HEK293 (cell line): ENCODE measurements around the gene SULF2.

Experiments used
- CTCF ChIA-PET: fragments of 350-600 bp; formaldehyde crosslinking; extraction: SDS; loops from one replicate; lab custom pipeline; 2021; ENCODE audit warnings: antibody characterized with exemption; lab: Yijun Ruan, JAX
- POLR2A ChIA-PET: fragments of 300-600 bp; formaldehyde crosslinking; extraction: SDS; loops from one replicate; lab custom pipeline; 2020; ENCODE audit warnings: antibody characterized with exemption, inconsistent platforms; lab: Yijun Ruan, JAX
- H3K27ac ChIP-seq: fragments of 200-500 bp; sonication (Bioruptor generic); 2 replicates; pipeline ENCODE4 v1.5.1; 2014; ENCODE audit warnings: low read depth, low read length, control low read depth, inconsistent platforms; ENCODE audit errors: extremely low read depth
- H3K36me3 ChIP-seq, 2 experiments: fragments of 200-500 bp in 1 of 2; sonication (Bioruptor generic) in 1 of 2; 1 replicate in 1 of 2; 2 replicates in 1 of 2; pipeline ENCODE4 v1.5.1; 2014 to 2017; ENCODE audit warnings: inconsistent platforms in 2 of 2, low read length in 2 of 2; ENCODE audit not compliant: control insufficient read depth in 2 of 2, insufficient read depth in 1 of 2
- H3K4me1 ChIP-seq: fragments of 200-500 bp; sonication (Bioruptor generic); 2 replicates; pipeline ENCODE4 v1.5.1; 2014; ENCODE audit warnings: mild to moderate bottlenecking, low read length, inconsistent platforms; ENCODE audit not compliant: control insufficient read depth, insufficient read depth
- H3K4me3 ChIP-seq: 2 replicates; pipeline ENCODE4 v1.5.1; 2011; ENCODE audit warnings: low read depth, mild to moderate bottlenecking, control low read depth, low read length, moderate library complexity
- H3K9me3 ChIP-seq: fragments of 200-500 bp; sonication (Bioruptor generic); 2 replicates; pipeline ENCODE4 v1.5.1; 2014; ENCODE audit warnings: low read depth, low read length, inconsistent platforms; ENCODE audit not compliant: control insufficient read depth, insufficient read depth
- IKZF3 ChIP-seq: fragments of 450-650 bp; IDR thresholded peaks from 2 replicates; pipeline ENCODE4 v1.5.0; 2018; ENCODE audit warnings: missing biosample characterization, mild to moderate bottlenecking, missing genetic modification characterization, moderate library complexity
- INSM2 ChIP-seq: fragments of 450-650 bp; formaldehyde crosslinking; IDR thresholded peaks from 2 replicates; pipeline ENCODE4 v1.5.1; 2016; ENCODE audit warnings: missing biosample characterization, missing genetic modification characterization
- WT1 ChIP-seq: fragments of 450-650 bp; formaldehyde crosslinking; IDR thresholded peaks from 2 replicates; pipeline ENCODE4 v1.5.1; 2016; ENCODE audit warnings: missing biosample characterization, missing genetic modification characterization
- ZBTB44 ChIP-seq: fragments of 450-650 bp; IDR thresholded peaks from 2 replicates; pipeline ENCODE4 v1.5.1; 2018; ENCODE audit warnings: missing biosample characterization, mild to moderate bottlenecking, missing genetic modification characterization
- ZFP3 ChIP-seq: fragments of 450-650 bp; formaldehyde crosslinking; IDR thresholded peaks from 2 replicates; pipeline ENCODE4 v1.5.1; 2016; ENCODE audit warnings: low read depth, missing biosample characterization, missing genetic modification characterization
- ZNF138 ChIP-seq: fragments of 450-650 bp; formaldehyde crosslinking; IDR thresholded peaks from 2 replicates; pipeline ENCODE4 v1.5.1; 2016; ENCODE audit warnings: missing biosample characterization, missing genetic modification characterization, borderline replicate concordance
- ZNF140 ChIP-seq: fragments of 450-650 bp; formaldehyde crosslinking; IDR thresholded peaks from 2 replicates; pipeline ENCODE4 v1.5.1; 2016; ENCODE audit warnings: missing biosample characterization, missing genetic modification characterization
- ZNF155 ChIP-seq: fragments of 450-650 bp; formaldehyde crosslinking; IDR thresholded peaks from 2 replicates; pipeline ENCODE4 v1.5.1; 2016; ENCODE audit warnings: missing biosample characterization, missing genetic modification characterization
- ZNF335 ChIP-seq: fragments of 450-650 bp; formaldehyde crosslinking; conservative IDR thresholded peaks from 2 replicates; pipeline ENCODE4 v1.5.1; 2016; ENCODE audit warnings: missing biosample characterization, missing genetic modification characterization
- ZNF362 ChIP-seq: fragments of 450-650 bp; formaldehyde crosslinking; IDR thresholded peaks from 2 replicates; pipeline ENCODE4 v1.5.1; 2016; ENCODE audit warnings: missing biosample characterization, missing genetic modification characterization
- ZNF639 ChIP-seq: fragments of 450-650 bp; formaldehyde crosslinking; IDR thresholded peaks from 2 replicates; pipeline ENCODE4 v1.5.1; 2016; ENCODE audit warnings: missing biosample characterization, missing genetic modification characterization
- ZNF654 ChIP-seq: fragments of 450-650 bp; formaldehyde crosslinking; IDR thresholded peaks from 2 replicates; pipeline ENCODE4 v1.5.1; 2016; ENCODE audit warnings: low read depth, missing biosample characterization, missing genetic modification characterization
- ZNF707 ChIP-seq: fragments of 450-650 bp; formaldehyde crosslinking; IDR thresholded peaks from 2 replicates; pipeline ENCODE4 v1.5.1; 2016; ENCODE audit warnings: missing biosample characterization, missing genetic modification characterization
- TF ChIP-seq, protein P1 (sequence below): fragments of 450-650 bp; formaldehyde crosslinking; IDR thresholded peaks from 2 replicates; pipeline ENCODE4 v1.5.1; 2017; ENCODE audit warnings: missing biosample characterization, missing genetic modification characterization
- TF ChIP-seq, protein P2 (sequence below): fragments of 450-650 bp; formaldehyde crosslinking; IDR thresholded peaks from 2 replicates; pipeline ENCODE4 v1.5.1; 2016; ENCODE audit warnings: missing biosample characterization, missing genetic modification characterization

SULF2 gene

GRCh38 chr20:47622118-47622665 is 163.1 kb downstream of the SULF2 start:
- H3K36me3 ChIP-seq, result peaks cover 0 to 15% of the 10 kb centered on the region in 2 experiments; a peak in 1 of 3 replicates
- ChIA-PET POLR2A (no interaction called here), CTCF (interaction anchor here (0.7 to 3.0 kb wide), 8 partner anchors 12 to 869 kb away, joined by 3 to 19 read pairs (median 6); no protein-coding TSS in a partner anchor)
- TF ChIP-seq ZNF639, result no peak
- TF ChIP-seq IKZF3 (tag by site-specific recombination), result no peak
- no peak for TF ChIP-seq ZFP3 (tag by site-specific recombination)
- TF ChIP-seq ZNF140 (tag by site-specific recombination), result no peak
- no peak for TF ChIP-seq ZBTB44 (tag by site-specific recombination)
- TF ChIP-seq ZNF138 (tag by site-specific recombination), result no peak
- TF ChIP-seq ZNF335 (tag by site-specific recombination), result no peak
- no peak for TF ChIP-seq INSM2 (tag by site-specific recombination)
- TF ChIP-seq ZNF707 (tag by site-specific recombination), result no peak
- TF ChIP-seq, protein P1, sequence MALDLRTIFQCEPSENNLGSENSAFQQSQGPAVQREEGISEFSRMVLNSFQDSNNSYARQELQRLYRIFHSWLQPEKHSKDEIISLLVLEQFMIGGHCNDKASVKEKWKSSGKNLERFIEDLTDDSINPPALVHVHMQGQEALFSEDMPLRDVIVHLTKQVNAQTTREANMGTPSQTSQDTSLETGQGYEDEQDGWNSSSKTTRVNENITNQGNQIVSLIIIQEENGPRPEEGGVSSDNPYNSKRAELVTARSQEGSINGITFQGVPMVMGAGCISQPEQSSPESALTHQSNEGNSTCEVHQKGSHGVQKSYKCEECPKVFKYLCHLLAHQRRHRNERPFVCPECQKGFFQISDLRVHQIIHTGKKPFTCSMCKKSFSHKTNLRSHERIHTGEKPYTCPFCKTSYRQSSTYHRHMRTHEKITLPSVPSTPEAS (tag by site-specific recombination), result no peak
- no peaks in the 10 kb centered on the region for H3K4me1 ChIP-seq
- no peak overlapping the region for H3K27ac ChIP-seq
- no peaks in the 10 kb centered on the region for H3K9me3 ChIP-seq
- no peak overlapping the region for H3K4me3 ChIP-seq

- TF ChIP-seq, protein P2, sequence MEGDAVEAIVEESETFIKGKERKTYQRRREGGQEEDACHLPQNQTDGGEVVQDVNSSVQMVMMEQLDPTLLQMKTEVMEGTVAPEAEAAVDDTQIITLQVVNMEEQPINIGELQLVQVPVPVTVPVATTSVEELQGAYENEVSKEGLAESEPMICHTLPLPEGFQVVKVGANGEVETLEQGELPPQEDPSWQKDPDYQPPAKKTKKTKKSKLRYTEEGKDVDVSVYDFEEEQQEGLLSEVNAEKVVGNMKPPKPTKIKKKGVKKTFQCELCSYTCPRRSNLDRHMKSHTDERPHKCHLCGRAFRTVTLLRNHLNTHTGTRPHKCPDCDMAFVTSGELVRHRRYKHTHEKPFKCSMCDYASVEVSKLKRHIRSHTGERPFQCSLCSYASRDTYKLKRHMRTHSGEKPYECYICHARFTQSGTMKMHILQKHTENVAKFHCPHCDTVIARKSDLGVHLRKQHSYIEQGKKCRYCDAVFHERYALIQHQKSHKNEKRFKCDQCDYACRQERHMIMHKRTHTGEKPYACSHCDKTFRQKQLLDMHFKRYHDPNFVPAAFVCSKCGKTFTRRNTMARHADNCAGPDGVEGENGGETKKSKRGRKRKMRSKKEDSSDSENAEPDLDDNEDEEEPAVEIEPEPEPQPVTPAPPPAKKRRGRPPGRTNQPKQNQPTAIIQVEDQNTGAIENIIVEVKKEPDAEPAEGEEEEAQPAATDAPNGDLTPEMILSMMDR (tag by site-specific recombination), result peak; percentile 59
- TF ChIP-seq ZNF654 (tag by site-specific recombination) (peak; percentile 98), ZNF362 (tag by site-specific recombination) (peak; percentile 79; the same call in 1 of the 2 replicates), ZNF155 (tag by site-specific recombination) (no peak), WT1 (tag by site-specific recombination) (no peak), ZBTB44 (tag by site-specific recombination) (0 out of 2 replicates have a peak, but pooled peaks have one; percentile 12)
- no peaks in the 10 kb centered on the region for H3K9me3 ChIP-seq
- no peaks in the 10 kb centered on the region for H3K4me1 ChIP-seq
- no peak overlapping the region for H3K27ac ChIP-seq
- no peak overlapping the region for H3K4me3 ChIP-seq
- CTCF ChIA-PET, result interaction anchor here (0.6 to 3.5 kb wide), 40 partner anchors 9 to 870 kb away, joined by 3 to 38 read pairs (median 4); partner anchors contain the start of gene NCOA3
- POLR2A ChIA-PET, result interaction anchor here (1.0 to 1.2 kb wide), 2 partner anchors 117 to 237 kb away, joined by 3 read pairs; no protein-coding TSS in a partner anchor
- H3K36me3 ChIP-seq, result peaks cover 0 to 9% of the 10 kb centered on the region in 2 experiments; a peak in 1 of 3 replicates
Measured at GRCh38 chr20:47620808-47621805, 164.2 kb downstream of the SULF2 start.
